HUES48 (cell line): ENCODE results near the gene SYNPR.

Source experiments
- H3K27ac ChIP-seq: one replicate; pipeline ENCODE4 v1.7.0; 2013; ENCODE audit warnings: low read depth, low read length, inconsistent platforms
- H3K27me3 ChIP-seq: 2 replicates; pipeline ENCODE4 v1.6.1; 2013; ENCODE audit warnings: mild to moderate bottlenecking, low read length; ENCODE audit not compliant: control insufficient read depth, insufficient read depth
- H3K36me3 ChIP-seq: 2 replicates; pipeline ENCODE4 v1.6.1; 2013; ENCODE audit warnings: low read length; ENCODE audit not compliant: control insufficient read depth, insufficient read depth
- H3K4me1 ChIP-seq: 2 replicates; pipeline ENCODE4 v1.6.1; 2013; ENCODE audit warnings: mild to moderate bottlenecking, low read length; ENCODE audit not compliant: control insufficient read depth, insufficient read depth
- H3K4me3 ChIP-seq: 2 replicates; pipeline ENCODE4 v1.5.1; 2013; ENCODE audit warnings: mild to moderate bottlenecking, low read depth, low read length
- H3K9ac ChIP-seq: 2 replicates; pipeline ENCODE4 v1.6.1; 2013; ENCODE audit warnings: mild to moderate bottlenecking, low read depth, low read length, moderate library complexity
- H3K9me3 ChIP-seq: 2 replicates; pipeline ENCODE4 v1.6.1; 2013; ENCODE audit warnings: low read length; ENCODE audit not compliant: control insufficient read depth, insufficient read depth

Gene SYNPR

GRCh38 chr3:63304421-63304820 is 26.3 kb downstream of the SYNPR start:
- no peak overlapping the region for H3K4me3 ChIP-seq
- 0 out of 2 replicates have a peak, but pooled peaks cover under 1% of the 10 kb centered on the region for H3K4me1 ChIP-seq
- no peak overlapping the region for H3K9ac ChIP-seq
- no peaks in the 10 kb centered on the region for H3K36me3 ChIP-seq
- H3K9me3 ChIP-seq: no peaks in the 10 kb centered on the region
- H3K27ac ChIP-seq: no peak overlapping the region
- H3K27me3 ChIP-seq: peaks cover 79% of the 10 kb centered on the region

DNA sequence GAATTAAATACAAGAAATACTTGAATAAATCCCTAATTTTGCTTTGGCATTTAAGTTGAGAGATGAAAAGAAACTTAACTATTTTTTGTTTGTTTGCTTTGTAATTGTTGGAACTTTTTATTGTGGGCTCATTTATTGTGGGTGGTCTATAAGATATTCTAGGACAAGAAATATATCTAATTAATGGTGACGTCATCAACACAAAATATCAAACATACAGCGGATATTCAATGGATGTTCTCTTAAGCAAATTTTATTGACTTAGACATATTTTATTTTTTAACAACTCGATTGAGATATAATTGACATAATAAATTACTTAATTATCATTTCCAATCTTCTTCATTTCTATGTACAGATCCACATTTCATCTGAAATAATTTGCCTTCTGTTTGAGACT is 30.0 kb downstream of the SYNPR start:
- no peak overlapping the region for H3K9ac ChIP-seq
- H3K9me3 ChIP-seq: no peaks in the 10 kb centered on the region
- H3K4me3 ChIP-seq: no peak overlapping the region
- peaks cover 100% of the 10 kb centered on the region for H3K27me3 ChIP-seq
- H3K27ac ChIP-seq: no peak overlapping the region
- no peaks in the 10 kb centered on the region for H3K36me3 ChIP-seq
- H3K4me1 ChIP-seq: 0 out of 2 replicates have a peak, but pooled peaks cover 4% of the 10 kb centered on the region

GRCh38 chr3:63309768-63310167 is 31.7 kb downstream of the SYNPR start:
- H3K9ac ChIP-seq: no peak overlapping the region
- no peaks in the 10 kb centered on the region for H3K36me3 ChIP-seq
- H3K27me3 ChIP-seq: peaks cover 94% of the 10 kb centered on the region
- no peak overlapping the region for H3K27ac ChIP-seq
- H3K9me3 ChIP-seq: no peaks in the 10 kb centered on the region
- 0 out of 2 replicates have a peak, but pooled peaks cover 4% of the 10 kb centered on the region for H3K4me1 ChIP-seq
- H3K4me3 ChIP-seq: no peak overlapping the region

DNA sequence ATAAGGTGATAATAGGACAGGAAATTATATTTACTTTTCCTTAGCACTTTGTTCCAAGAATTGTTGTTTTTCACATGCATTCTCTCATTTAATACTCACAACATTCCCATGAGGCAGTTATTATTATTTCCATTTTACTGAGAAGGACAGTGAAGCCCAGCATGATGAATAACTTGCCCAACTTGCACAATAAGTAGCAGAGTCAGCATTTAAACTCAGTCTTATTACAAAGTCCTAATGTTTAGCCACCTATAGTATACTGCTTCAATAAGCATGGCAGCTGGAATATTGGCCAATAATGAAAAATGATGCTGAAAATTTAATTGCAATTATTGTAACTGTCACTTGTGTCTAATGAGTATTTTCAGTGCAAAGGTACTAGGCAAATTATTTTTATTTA is 45.7 kb downstream of the SYNPR start:
- Histone ChIP-seq H3K4me1 (peaks cover 7% of the 10 kb centered on the region; the same call in 1 of the 2 replicates), H3K27me3 (peaks cover 4% of the 10 kb centered on the region; the same call in 1 of the 2 replicates), H3K27ac (no peak overlapping the region), H3K36me3 (no peaks in the 10 kb centered on the region), H3K4me3 (no peak overlapping the region), H3K9ac (no peak overlapping the region), H3K9me3 (no peaks in the 10 kb centered on the region)

- H3K27me3 ChIP-seq: no peaks in the 10 kb centered on the region
- H3K27ac ChIP-seq: no peak overlapping the region
These were observed 46.5 kb downstream of the SYNPR start for GRCh38 chr3:63324621-63325020.

DNA sequence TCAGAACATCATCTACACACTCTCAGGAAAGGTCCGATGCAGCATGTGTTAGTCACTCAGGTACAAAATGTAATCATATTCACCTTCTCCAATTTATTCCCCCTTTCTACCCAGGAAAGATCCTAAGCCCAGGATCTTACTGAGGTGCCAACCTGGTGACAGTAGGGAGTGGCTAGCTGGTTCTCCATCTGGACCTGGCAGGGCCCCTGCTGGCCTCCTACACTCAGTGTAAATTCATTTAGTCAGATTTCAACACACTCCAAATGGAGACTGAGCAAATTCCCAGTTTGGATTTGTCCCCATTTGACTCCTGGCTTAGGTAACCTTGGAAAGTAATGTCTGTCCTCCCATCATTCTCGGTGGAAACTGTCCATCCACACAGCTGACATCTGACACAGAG is 47.3 kb downstream of the SYNPR start:
- Histone ChIP-seq H3K9ac (no peak overlapping the region), H3K4me1 (peaks cover 7% of the 10 kb centered on the region; the same call in 1 of the 2 replicates), H3K27me3 (no peaks in the 10 kb centered on the region; the same call in 1 of the 2 replicates), H3K27ac (no peak overlapping the region), H3K36me3 (no peaks in the 10 kb centered on the region), H3K4me3 (no peak overlapping the region), H3K9me3 (no peaks in the 10 kb centered on the region)

More at GRCh38 chr3:63324621-63325020, 46.5 kb downstream of the SYNPR start:
- H3K9ac ChIP-seq: no peak overlapping the region
- H3K4me3 ChIP-seq: no peak overlapping the region
- no peaks in the 10 kb centered on the region for H3K9me3 ChIP-seq
- peaks cover 7% of the 10 kb centered on the region; the same call in 1 of the 2 replicates for H3K4me1 ChIP-seq
- H3K36me3 ChIP-seq: no peaks in the 10 kb centered on the region

- H3K27ac ChIP-seq: no peak overlapping the region
- peaks cover 4% of the 10 kb centered on the region; the same call in 1 of the 2 replicates for H3K27me3 ChIP-seq
- no peak overlapping the region for H3K4me3 ChIP-seq
- H3K36me3 ChIP-seq: no peaks in the 10 kb centered on the region
- H3K9ac ChIP-seq: no peak overlapping the region
- H3K4me1 ChIP-seq: peaks cover 7% of the 10 kb centered on the region; the same call in 1 of the 2 replicates
- H3K9me3 ChIP-seq: no peaks in the 10 kb centered on the region
These were observed 50.3 kb downstream of the SYNPR start for GRCh38 chr3:63328365-63328764.

GRCh38 chr3:63331520-63331919 is 53.4 kb downstream of the SYNPR start:
- H3K9ac ChIP-seq: no peak overlapping the region
- peaks cover 4% of the 10 kb centered on the region; the same call in 1 of the 2 replicates for H3K27me3 ChIP-seq
- no peak overlapping the region for H3K27ac ChIP-seq
- no peaks in the 10 kb centered on the region for H3K36me3 ChIP-seq
- peaks cover 8% of the 10 kb centered on the region; the same call in 1 of the 2 replicates for H3K4me1 ChIP-seq
- H3K9me3 ChIP-seq: no peaks in the 10 kb centered on the region
- H3K4me3 ChIP-seq: no peak overlapping the region

- H3K4me1 ChIP-seq: peaks cover 8% of the 10 kb centered on the region; the same call in 1 of the 2 replicates
- H3K9me3 ChIP-seq: no peaks in the 10 kb centered on the region
- H3K27ac ChIP-seq: no peak overlapping the region
- H3K9ac ChIP-seq: no peak overlapping the region
- H3K27me3 ChIP-seq: peaks cover 4% of the 10 kb centered on the region; the same call in 1 of the 2 replicates
- H3K4me3 ChIP-seq: no peak overlapping the region
- no peaks in the 10 kb centered on the region for H3K36me3 ChIP-seq
These were observed 55.7 kb downstream of the SYNPR start for GRCh38 chr3:63333815-63334214.

GRCh38 chr3:63338351-63338750 is 60.2 kb downstream of the SYNPR start:
- no peaks in the 10 kb centered on the region for H3K27me3 ChIP-seq

DNA sequence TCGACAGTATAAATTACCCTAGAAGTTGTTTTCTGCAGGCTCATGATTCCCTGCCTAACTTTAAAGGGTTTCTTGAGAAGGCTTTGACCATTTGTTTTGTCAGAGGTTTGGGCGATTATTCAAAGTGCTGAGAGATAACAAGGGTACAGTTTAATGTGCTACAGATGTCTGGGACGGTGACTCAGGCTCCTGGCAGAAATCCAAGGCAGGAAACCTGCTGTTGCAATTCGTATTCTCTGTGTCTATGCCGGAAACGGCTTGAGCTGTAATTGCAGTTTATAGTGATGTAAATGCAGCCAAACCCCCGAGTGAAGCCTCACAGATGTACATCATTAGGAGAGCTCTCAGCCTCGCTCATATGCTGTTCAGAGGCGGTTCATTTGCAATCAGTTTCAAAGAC is 65.6 kb downstream of the SYNPR start:
- no peaks in the 10 kb centered on the region for H3K9me3 ChIP-seq
- no peaks in the 10 kb centered on the region for H3K27me3 ChIP-seq
- peak overlapping the region; percentile 88 for H3K27ac ChIP-seq
- H3K4me3 ChIP-seq: peak overlapping the region; percentile 43
- peak overlapping the region; percentile 30 for H3K9ac ChIP-seq
- H3K36me3 ChIP-seq: no peaks in the 10 kb centered on the region
- H3K4me1 ChIP-seq: peaks cover 24% of the 10 kb centered on the region

More at GRCh38 chr3:63338351-63338750, 60.2 kb downstream of the SYNPR start:
- Histone ChIP-seq H3K27ac (no peak overlapping the region), H3K9me3 (no peaks in the 10 kb centered on the region), H3K4me3 (no peak overlapping the region), H3K9ac (no peak overlapping the region), H3K36me3 (no peaks in the 10 kb centered on the region), H3K4me1 (peaks cover 14% of the 10 kb centered on the region)
